ENCODE data around the gene ADGRD1. TPM values are rescaled to one million over a fixed set of nuclear protein-coding genes. Genes with fewer than 3 reads are reported as not detected.

Gene ADGRD1
- not detected in 2 replicates for total RNA-seq (2014; rRNA removed)
- polyA plus RNA-seq (2012) = 0.05 TPM

DNA sequence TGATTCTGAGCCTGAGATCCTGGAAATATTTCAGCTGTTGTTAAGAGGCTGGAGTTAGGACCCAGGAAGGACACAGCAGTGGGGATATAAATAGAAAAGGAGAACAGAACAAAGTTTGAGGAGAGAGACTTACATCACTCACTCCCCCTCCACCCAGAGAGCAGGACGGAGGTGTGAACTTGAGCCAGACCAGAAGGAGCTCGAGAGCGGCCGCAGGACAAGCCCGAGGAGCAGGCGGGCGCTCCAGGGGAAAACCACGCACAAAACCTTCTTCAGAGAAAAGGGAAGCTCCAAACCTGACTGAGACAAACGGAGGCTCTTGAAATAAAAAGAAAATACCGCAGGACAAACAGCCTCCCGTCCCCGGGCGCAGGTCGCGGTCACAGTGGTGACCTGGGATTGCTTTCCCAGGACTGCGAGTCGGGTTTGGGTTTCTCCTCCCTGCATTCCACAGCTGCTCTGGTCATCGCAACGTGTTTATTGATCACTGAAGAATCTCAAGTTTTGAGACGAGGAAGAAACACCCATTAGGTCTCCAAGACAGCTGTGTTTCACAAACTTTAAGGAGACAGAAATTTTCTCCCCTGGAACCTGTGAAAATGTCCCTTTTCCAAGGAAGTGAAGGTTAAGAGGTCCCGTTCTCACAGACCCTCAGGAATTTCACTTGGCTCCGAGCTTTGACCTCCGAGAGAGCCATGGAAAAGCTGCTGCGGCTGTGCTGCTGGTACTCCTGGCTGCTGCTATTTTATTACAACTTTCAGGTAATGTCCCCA lies at the start of gene ADGRD1:
TSS of gene ADGRD1 (plus strand) at position 137 of the 773 bp plus-strand sequence. CDS start at position 696, 559 bp downstream.
- peak; percentile 18 for DNase-seq (ENCODE audit: low read depth)

DNA sequence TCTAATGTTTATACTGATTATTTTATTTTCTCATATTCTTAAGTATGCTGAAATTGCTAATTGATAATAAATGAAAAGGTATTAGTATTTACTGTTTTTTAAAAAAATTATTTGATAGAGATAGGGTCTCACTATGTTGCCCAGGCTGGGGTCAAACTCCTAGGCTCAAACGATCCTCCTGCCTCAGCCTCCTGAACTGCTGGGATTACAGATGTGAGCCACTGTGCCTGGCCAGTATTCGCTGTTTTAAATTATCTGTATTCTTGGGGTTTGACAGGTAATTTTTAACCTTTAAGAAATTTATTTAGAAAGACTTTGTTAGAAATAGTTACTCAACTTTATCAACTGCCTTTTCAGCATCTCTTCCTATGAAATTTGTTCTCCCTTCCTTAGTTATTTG lies 49.6 kb upstream of the ADGRD1 start:
- DNase-seq (ENCODE audit: low read depth) = no peak

- DNase-seq (ENCODE audit: low read depth) = peak; percentile 10
Observed at GRCh38 chr12:130904936-130905455, 48.7 kb upstream of the ADGRD1 start.

GRCh38 chr12:130909111-130909510 lies 44.6 kb upstream of the ADGRD1 start:
- no peak for DNase-seq (ENCODE audit: low read depth)

DNA sequence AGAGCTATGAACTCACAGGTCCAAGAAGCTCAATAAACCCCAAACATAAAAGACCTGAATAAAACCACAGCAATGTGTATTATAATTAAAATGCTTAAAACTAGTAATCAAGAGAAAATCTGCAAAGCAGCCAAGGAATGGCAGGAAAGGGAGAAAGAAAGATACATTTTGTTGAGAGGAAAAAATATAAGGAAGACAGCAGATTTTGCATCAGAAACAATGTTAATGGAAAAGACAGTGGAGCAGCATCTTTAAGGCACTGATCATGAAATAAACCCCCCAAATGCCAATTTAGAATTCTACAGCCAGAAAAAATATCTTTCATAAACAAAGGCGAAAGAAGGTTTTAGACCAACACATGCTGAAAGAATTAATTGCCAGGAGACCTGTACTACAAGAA lies 42.5 kb upstream of the ADGRD1 start:
- DNase-seq (ENCODE audit: low read depth) = no peak

GRCh38 chr12:130911933-130912332 lies 41.8 kb upstream of the ADGRD1 start:
- DNase-seq (ENCODE audit: low read depth) = no peak

DNA sequence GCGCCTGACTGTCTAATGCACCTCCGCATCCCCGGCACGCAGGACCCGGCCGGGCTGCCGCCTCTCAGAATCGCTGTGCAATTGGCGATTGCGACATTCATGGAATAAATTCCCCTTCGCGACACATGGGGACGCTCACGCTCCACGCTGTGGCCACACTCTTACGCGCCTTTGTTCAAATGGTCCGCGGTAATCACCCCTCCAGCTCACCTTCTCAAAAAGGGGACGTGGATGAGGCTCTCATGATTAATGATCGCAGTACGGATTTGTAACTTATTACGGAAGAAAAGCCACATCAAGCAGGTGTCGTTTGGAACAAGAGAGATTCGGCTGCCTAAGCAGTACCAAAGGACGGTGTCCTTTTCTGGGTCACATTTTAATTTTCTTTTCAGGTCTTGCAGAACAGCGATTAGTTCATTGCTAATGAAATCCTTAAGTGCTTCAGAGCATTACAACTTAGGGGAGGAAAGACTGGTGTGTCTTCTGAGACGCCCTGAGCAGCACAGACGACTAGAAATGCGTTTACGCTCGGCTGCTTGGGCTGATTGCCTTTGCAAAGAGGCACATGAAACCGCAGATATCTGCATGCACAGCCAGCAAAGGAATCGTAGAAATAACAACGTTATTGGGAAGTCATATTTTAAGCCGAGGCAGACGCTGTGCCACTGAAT lies 37.3 kb upstream of the ADGRD1 start:
- peak; percentile 19 for DNase-seq (ENCODE audit: low read depth)

DNA sequence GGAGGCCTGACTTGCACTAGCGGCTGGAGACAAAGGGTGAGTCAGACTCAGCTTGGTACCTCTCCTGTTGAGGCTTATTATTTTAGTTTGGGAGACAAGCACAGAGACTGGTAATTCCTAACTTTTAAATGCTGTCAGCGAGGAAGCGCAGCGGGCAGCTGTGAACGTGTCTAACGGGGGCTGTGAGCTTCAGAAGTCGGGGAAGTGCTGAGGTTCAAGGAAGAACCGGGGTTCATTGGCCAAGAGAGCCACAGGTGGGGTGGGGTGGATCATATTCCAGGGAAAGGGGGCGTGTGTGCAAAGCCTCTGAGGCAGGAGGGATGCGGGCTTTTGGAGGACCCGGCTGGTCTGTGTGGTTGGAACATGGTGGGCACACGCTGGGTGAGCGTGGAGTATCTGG lies 36.1 kb upstream of the ADGRD1 start:
- no peak for DNase-seq (ENCODE audit: low read depth)

- DNase-seq (ENCODE audit: low read depth) = no peak
Observed at GRCh38 chr12:130919086-130919485, 34.6 kb upstream of the ADGRD1 start.

DNA sequence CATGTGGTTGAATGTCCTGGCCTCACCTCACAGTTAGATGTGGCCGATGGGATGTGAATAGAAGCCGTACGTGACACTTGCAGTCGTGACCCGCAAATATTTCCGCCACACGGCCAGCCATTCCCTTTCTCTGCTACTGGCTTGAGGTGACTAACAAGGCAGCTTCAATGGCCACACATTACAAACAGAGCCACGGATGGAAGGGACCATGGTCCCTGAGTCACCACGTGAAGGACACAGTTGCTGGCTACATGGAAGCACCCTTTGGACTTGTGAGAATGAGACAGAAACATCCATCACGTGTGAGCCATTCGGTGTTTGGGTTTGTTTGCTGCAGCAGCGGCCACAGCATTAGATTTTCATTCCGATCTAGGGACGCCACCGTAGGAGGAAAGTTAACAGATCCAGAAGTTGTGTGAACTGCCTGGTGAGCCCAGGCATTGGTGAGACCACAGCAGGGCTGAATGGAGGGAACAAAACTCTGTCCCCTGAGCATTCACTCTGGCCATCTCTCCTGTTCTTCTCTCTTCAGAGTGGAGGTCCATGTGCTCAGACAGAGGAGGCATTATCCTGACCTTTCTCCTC lies 33.5 kb upstream of the ADGRD1 start:
- no peak for DNase-seq (ENCODE audit: low read depth)

GRCh38 chr12:130920723-130921381 lies 32.9 kb upstream of the ADGRD1 start:
- no peak for DNase-seq (ENCODE audit: low read depth)

DNA sequence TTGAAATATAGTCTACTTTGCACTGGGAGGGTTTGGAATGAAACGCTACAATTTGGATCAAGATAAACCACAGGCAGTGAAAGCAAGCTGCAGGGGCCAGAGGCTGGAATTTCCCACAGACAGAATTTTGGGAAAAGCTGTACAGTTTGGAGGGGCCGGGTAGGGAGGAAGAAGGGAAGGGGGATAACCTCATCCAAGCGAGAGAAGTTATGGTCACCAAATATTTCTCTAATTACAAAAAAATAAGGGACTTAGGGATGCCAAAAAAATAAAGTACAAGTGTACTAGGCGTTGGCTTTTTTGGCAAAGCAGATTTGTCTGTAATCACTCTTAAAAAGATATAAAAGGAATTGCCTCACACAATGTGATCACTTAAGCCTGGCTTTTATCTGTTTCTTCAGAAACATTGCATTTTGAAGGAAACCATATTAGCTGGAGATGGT lies 31.2 kb upstream of the ADGRD1 start:
- no peak for DNase-seq (ENCODE audit: low read depth)

DNA sequence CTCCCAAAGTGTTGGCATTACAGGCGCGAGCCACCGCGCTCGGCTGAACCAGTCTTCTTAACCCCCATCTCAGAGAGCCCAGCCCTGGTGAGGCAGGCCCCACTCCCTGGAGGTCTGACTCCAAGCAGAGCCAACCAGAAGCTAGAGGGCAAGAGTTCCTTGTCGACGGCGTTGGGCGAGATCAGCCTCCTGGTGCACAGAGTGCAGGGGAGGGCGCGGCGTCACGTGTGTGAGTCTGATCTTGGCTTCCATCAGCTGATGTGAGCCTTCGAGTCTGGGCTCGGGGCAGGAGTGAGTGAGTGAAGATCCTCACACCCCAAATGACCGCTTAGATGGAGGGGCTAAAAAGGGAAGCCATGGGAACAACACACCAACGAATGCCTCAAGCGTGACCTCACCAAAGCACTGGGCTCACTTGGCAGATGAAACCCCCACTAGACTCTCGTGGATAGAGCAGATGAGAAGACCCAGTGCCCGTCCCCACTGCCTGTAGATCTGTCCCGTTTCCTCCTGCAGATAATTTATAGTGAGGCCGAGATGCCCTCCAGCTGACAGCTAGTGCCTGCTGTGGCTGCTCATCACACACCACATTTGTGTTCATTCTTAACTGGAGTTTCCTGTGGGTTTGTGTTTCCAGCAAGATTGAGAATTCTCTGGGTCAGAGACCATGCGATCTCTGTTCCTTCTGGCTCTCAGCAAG lies 28.6 kb upstream of the ADGRD1 start:
- DNase-seq (ENCODE audit: low read depth) = peak; percentile 4

GRCh38 chr12:130925666-130926015 lies 28.1 kb upstream of the ADGRD1 start:
- peak; percentile 66 for DNase-seq (ENCODE audit: low read depth)

- no peak for DNase-seq (ENCODE audit: low read depth)
Observed at GRCh38 chr12:130929363-130929762, 24.3 kb upstream of the ADGRD1 start.

DNA sequence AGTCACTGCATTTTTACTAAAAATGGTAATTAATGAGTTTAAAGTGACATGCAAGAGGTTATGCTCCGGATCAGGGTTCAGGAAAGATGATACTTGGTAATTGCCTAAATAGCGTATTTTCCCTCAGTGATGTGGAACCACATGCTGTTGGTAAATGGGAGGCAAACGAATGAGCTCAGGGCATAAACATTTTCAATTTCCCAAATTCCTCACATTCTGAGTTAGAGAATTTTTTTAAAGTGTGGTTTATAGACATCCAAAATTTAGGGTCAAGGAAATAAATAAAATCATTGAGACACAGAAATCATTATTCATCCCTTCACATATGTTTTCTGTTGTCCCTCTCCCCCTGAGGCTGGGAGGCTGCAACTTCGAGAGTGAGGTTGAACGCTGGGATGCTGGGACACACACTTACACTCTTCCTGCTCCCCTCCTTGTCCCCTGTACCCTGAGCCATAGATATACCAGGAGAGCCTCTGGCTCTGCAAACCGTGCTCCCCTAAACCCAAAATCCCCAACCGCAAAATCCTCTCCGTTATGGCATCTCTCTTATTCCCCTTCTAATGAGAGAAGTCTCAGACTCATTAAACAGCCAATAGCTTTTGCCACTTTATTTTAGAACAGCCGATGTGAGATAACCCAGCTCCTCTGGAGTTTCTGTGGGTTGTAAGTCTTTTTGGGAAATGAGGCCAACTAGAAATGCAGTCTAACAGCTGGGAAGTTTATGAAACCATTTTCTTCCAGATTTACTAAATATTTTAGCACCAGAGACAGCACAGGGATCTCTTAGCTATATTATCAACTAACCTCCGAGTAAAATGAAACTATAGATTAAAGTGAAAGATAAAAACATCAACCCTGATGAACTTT lies 21.4 kb upstream of the ADGRD1 start:
- DNase-seq (ENCODE audit: low read depth) = no peak

DNA sequence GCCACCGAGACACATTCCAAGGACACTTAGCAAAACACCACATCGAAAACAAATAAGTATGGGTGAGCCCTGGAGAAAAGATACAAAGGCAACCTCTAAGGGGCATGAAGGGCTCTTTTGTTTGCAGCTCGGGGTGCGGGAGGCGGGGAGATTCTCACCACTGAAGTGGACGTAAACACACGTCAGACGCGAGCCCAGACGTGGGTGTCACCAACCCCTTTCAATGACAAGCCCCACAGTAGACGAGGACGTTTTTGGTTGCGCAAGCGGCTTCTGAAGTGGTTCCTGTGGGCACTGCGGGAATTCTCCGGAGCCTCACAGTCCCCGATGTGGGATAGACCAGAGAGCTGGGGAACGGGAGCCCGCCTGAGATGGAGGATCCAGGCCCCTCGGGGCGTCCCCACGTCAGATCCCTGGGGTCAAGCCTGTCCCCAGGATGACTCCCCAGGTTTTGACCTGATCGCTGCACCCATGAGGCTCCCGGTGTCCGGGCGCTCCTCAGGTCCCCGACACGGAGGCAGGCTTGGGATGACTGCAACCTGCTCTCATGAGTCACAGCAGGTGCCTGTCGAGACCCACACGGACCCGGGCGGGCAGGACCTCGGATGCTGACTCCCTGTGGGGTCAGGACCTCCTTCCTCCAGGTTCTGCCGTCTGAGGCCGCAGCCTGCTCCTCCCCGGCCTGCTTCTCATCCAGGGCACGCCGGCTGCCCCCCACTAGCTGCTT lies 20.3 kb upstream of the ADGRD1 start:
- DNase-seq (ENCODE audit: low read depth) = no peak

DNA sequence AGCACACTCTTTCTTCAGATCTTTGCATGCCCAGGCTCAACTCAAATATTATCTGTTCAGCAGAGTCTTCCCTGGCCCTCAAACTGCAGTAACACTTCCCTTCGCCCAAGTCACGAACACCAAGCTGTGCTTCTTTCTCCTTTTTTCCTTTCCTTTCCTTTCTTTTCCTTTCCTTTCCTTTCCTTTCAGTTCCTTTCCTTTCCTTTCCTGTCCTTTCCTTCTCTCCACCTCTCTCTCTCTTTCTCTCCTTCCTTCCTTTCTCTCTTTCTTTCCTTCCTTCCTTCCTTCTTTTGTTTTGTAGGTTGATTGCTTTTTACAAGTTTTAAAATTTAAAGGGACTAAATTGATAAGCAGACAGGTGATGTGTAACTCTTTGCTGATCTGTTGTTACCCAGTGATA lies 19.0 kb upstream of the ADGRD1 start:
- no peak for DNase-seq (ENCODE audit: low read depth)

- DNase-seq (ENCODE audit: low read depth) = no peak
Observed at GRCh38 chr12:130936561-130936960, 17.1 kb upstream of the ADGRD1 start.

GRCh38 chr12:130937063-130937462 lies 16.6 kb upstream of the ADGRD1 start:
- DNase-seq (ENCODE audit: low read depth) = no peak

Data from LHCN-M2 (cell line).